Caco-2 (cell line): ENCODE measurements around the gene PTPRN2. TPM values are rescaled to one million over a fixed set of nuclear protein-coding genes. Genes with fewer than 3 reads are reported as not detected.

Experiments
- BruUV-seq: library from RNA; stranded (reverse); fragments of 400-500 nt; replicated peaks from 2 replicates; lab custom pipeline; 2021; lab: Mats Ljungman, UMichigan
- CTCF ChIA-PET: fragments of 300-600 bp; sonication (Branson Sonifier 250); formaldehyde crosslinking; loops from one replicate; lab custom pipeline; 2022; ENCODE audit warnings: antibody characterized with exemption; lab: Charles Lee
- POLR2A ChIA-PET: fragments of 300-600 bp; sonication (Branson Sonifier 250); formaldehyde crosslinking; loops from one replicate; lab custom pipeline; 2022; ENCODE audit warnings: antibody characterized with exemption; lab: Charles Lee
- DNase-seq, 2 experiments: peaks; one replicate each; pipeline versions ENCODE4 v3.0.0 to v3.0.0-alpha.2; 2020 to 2022
- H3K27me3 ChIP-seq: replicated peaks from 2 replicates; pipeline ENCODE4 v1.6.0; 2011; ENCODE audit warnings: low read length; ENCODE audit not compliant: control insufficient read depth, insufficient read depth
- H3K36me3 ChIP-seq: 2 replicates; pipeline ENCODE4 v1.5.1; 2011; ENCODE audit warnings: low read length; ENCODE audit not compliant: control insufficient read depth, insufficient read depth
- H3K4me1 ChIP-seq: fragments of 250-450 bp; sonication (Bioruptor Pico); 2 replicates; pipeline ENCODE4 v1.5.1; 2020; ENCODE audit warnings: mild to moderate bottlenecking
- H3K4me3 ChIP-seq: 2 replicates; pipeline ENCODE4 v1.5.1; 2011; ENCODE audit warnings: low read depth, mild to moderate bottlenecking, control low read depth, low read length
- H3K9me3 ChIP-seq: fragments of 250-450 bp; sonication (Bioruptor Pico); 2 replicates; pipeline ENCODE4 v1.5.1; 2020; ENCODE audit warnings: mild to moderate bottlenecking, moderate library complexity
- H3K27ac Mint-ChIP-seq: one replicate; pipeline ENCODE4 v1.8.0; 2022; ENCODE audit warnings: mixed read lengths; ENCODE audit not compliant: unreplicated experiment
- H3K27me3 Mint-ChIP-seq: one replicate; pipeline ENCODE4 v1.8.0; 2022; ENCODE audit warnings: mixed read lengths; ENCODE audit not compliant: insufficient read depth, unreplicated experiment
- H3K36me3 Mint-ChIP-seq: one replicate; pipeline ENCODE4 v1.8.0; 2022; ENCODE audit warnings: mild to moderate bottlenecking, mixed read lengths; ENCODE audit not compliant: insufficient read depth, unreplicated experiment
- H3K4me1 Mint-ChIP-seq: one replicate; pipeline ENCODE4 v1.8.0; 2022; ENCODE audit warnings: low read depth, mixed read lengths; ENCODE audit not compliant: unreplicated experiment
- H3K4me3 Mint-ChIP-seq: one replicate; pipeline ENCODE4 v1.8.0; 2022; ENCODE audit warnings: mild to moderate bottlenecking, moderate library complexity, mixed read lengths; ENCODE audit not compliant: unreplicated experiment
- H3K9me3 Mint-ChIP-seq: one replicate; pipeline ENCODE4 v1.8.0; 2022; ENCODE audit warnings: mixed read lengths; ENCODE audit not compliant: unreplicated experiment
- CTCF ChIP-seq, 2 experiments: fragments of 200-600 bp in 1 of 2; IDR thresholded peaks; 1 replicate in 1 of 2; 2 replicates in 1 of 2; pipeline versions ENCODE4 v1.5.1 to v1.8.0; 2011 to 2022; ENCODE audit warnings: antibody characterized with exemption in 1 of 2, control low read depth in 1 of 2, inconsistent platforms in 1 of 2, low read depth in 1 of 2, low read length in 1 of 2, mild to moderate bottlenecking in 1 of 2, moderate library complexity in 1 of 2; ENCODE audit not compliant: insufficient read depth in 1 of 2, severe bottlenecking in 1 of 2, unreplicated experiment in 1 of 2
- intact Hi-C: fragments of 100-400 bp; cut with micrococcal nuclease; formaldehyde crosslinking; loops from one replicate; pipeline ENCODE4 v1.10.0; 2022; ENCODE audit not compliant: unreplicated experiment
- total RNA-seq: library from RNA; stranded (reverse); gene quantifications from 2 replicates; pipeline ENCODE4 v1.2.3, GENCODE V29; 2022

Gene PTPRN2
- total RNA-seq, 1 experiment from 2014 or later: 1.4 TPM

- no peaks in the 10 kb centered on the region for H3K9me3 ChIP-seq
- TF ChIP-seq CTCF (IDR thresholded peaks at IDR 0.05; ENCODE audit: insufficient read depth in 1 of 2, low read depth in 1 of 2, low read length in 1 of 2, severe bottlenecking in 1 of 2, unreplicated experiment in 1 of 2): no peak
- no peaks in the 10 kb centered on the region for H3K4me1 ChIP-seq
- no peaks in the 10 kb centered on the region for H3K4me1 Mint-ChIP-seq
- H3K27me3 Mint-ChIP-seq: no peaks in the 10 kb centered on the region
- no peaks in the 10 kb centered on the region for H3K27me3 ChIP-seq
- ChIA-PET POLR2A (no interaction called here), CTCF (no interaction called here)
- peaks cover 9% of the 10 kb centered on the region for H3K9me3 Mint-ChIP-seq
- H3K36me3 Mint-ChIP-seq: no peaks in the 10 kb centered on the region
- BruUV-seq: no TSS peak
- no peaks in the 10 kb centered on the region for H3K36me3 ChIP-seq
- intact Hi-C loops: no loop called here
- H3K27ac Mint-ChIP-seq: no peak overlapping the region
- no peak for DNase-seq
- H3K4me3 ChIP-seq: no peak overlapping the region
- no peak overlapping the region for H3K4me3 Mint-ChIP-seq
Observed at GRCh38 chr7:158369866-158370265, 217.8 kb downstream of the PTPRN2 start.

GRCh38 chr7:158369290-158369689 lies 218.3 kb downstream of the PTPRN2 start:
- no peak for TF ChIP-seq CTCF (IDR thresholded peaks at IDR 0.05; ENCODE audit: insufficient read depth in 1 of 2, low read depth in 1 of 2, low read length in 1 of 2, severe bottlenecking in 1 of 2, unreplicated experiment in 1 of 2)
- POLR2A ChIA-PET: no interaction called here
- Histone ChIP-seq H3K27me3 (no peaks in the 10 kb centered on the region), H3K9me3 (no peaks in the 10 kb centered on the region), H3K36me3 (no peaks in the 10 kb centered on the region), H3K4me3 (no peak overlapping the region), H3K4me1 (no peaks in the 10 kb centered on the region)
- Mint-ChIP-seq H3K9me3 (peaks cover 14% of the 10 kb centered on the region), H3K4me1 (no peaks in the 10 kb centered on the region), H3K27me3 (no peaks in the 10 kb centered on the region), H3K36me3 (no peaks in the 10 kb centered on the region), H3K4me3 (no peak overlapping the region), H3K27ac (no peak overlapping the region)
- CTCF ChIA-PET: no interaction called here
- intact Hi-C loops: no loop called here
- no peak for DNase-seq
- no TSS peak for BruUV-seq

GRCh38 chr7:158368449-158368848 lies 219.2 kb downstream of the PTPRN2 start:
- no peaks in the 10 kb centered on the region for H3K4me1 Mint-ChIP-seq
- no TSS peak for BruUV-seq

More at GRCh38 chr7:158368449-158368848, 219.2 kb downstream of the PTPRN2 start:
- Histone ChIP-seq H3K9me3 (no peaks in the 10 kb centered on the region), H3K27me3 (no peaks in the 10 kb centered on the region), H3K4me1 (no peaks in the 10 kb centered on the region), H3K4me3 (no peak overlapping the region), H3K36me3 (no peaks in the 10 kb centered on the region)
- Mint-ChIP-seq H3K9me3 (peaks cover 14% of the 10 kb centered on the region), H3K4me3 (no peak overlapping the region), H3K27ac (no peak overlapping the region), H3K27me3 (no peaks in the 10 kb centered on the region), H3K36me3 (no peaks in the 10 kb centered on the region)
- ChIA-PET POLR2A (no interaction called here), CTCF (no interaction called here)
- TF ChIP-seq CTCF (IDR thresholded peaks at IDR 0.05; ENCODE audit: insufficient read depth in 1 of 2, low read depth in 1 of 2, low read length in 1 of 2, severe bottlenecking in 1 of 2, unreplicated experiment in 1 of 2): no peak
- DNase-seq: no peak
- intact Hi-C loops: no loop called here
